BJ (cell line): Measurements from ENCODE around the gene SMIM27. TPM values are rescaled to one million over a fixed set of nuclear protein-coding genes. Genes with fewer than 3 reads are reported as not detected.

Experiments
- CTCF ChIA-PET: fragments of 350-600 bp; formaldehyde crosslinking; extraction: SDS; loops from one replicate; lab custom pipeline; 2021; ENCODE audit warnings: antibody characterized with exemption, inconsistent platforms; lab: Yijun Ruan, JAX
- POLR2A ChIA-PET: fragments of 300-600 bp; sonication (Branson Sonifier 250); formaldehyde crosslinking; extraction: SDS; loops from one replicate; lab custom pipeline; 2021; ENCODE audit warnings: antibody characterized with exemption; lab: Charles Lee
- DNase-seq: peaks from one replicate; pipeline ENCODE4 v3.0.0-alpha.2; 2011; ENCODE audit warnings: low read depth
- H3K27me3 ChIP-seq: 2 replicates; pipeline ENCODE4 v1.6.0; 2011; ENCODE audit warnings: low read length; ENCODE audit not compliant: control insufficient read depth, insufficient read depth
- H3K36me3 ChIP-seq: 2 replicates; pipeline ENCODE4 v1.5.1; 2011; ENCODE audit warnings: low read length; ENCODE audit not compliant: control insufficient read depth, insufficient read depth
- H3K4me3 ChIP-seq: 2 replicates; pipeline ENCODE4 v1.5.1; 2011; ENCODE audit warnings: low read depth, mild to moderate bottlenecking, control low read depth, low read length
- CTCF ChIP-seq: IDR thresholded peaks from 2 replicates; pipeline ENCODE4 v1.5.1; 2011; ENCODE audit warnings: low read depth, mild to moderate bottlenecking, control low read depth, inconsistent platforms, low read length, moderate library complexity; ENCODE audit not compliant: insufficient read depth
- polyA plus RNA-seq: library from polyadenylated mRNA; depleted of rRNA; stranded (reverse); fragments of >200 nt; gene quantifications from 2 replicates; pipeline ENCODE4 v1.2.3, GENCODE V29; 2011

Gene SMIM27
- polyA plus RNA-seq, 1 experiment = 7.6 TPM

- DNase-seq = no peak
- Histone ChIP-seq H3K36me3 (peaks cover 2% of the 10 kb centered on the region; the same call in 1 of the 2 replicates), H3K4me3 (no peak overlapping the region), H3K27me3 (no peaks in the 10 kb centered on the region)
- no peak for TF ChIP-seq CTCF
- POLR2A ChIA-PET = no interaction called here
- CTCF ChIA-PET = interaction anchor here (0.7 to 13.3 kb wide), 3 partner anchors 9 to 198 kb away, joined by 3 to 492 read pairs (median 39); partner anchors contain the start of gene ACO1
Observed at GRCh38 chr9:32574858-32575257, 22.7 kb downstream of the SMIM27 start.

- ChIA-PET CTCF (interaction anchor here (3.3 to 13.3 kb wide), 3 partner anchors 11 to 200 kb away, joined by 15 to 492 read pairs (median 50); no protein-coding TSS in a partner anchor), POLR2A (no interaction called here)
- DNase-seq = no peak
- no peak for TF ChIP-seq CTCF
- Histone ChIP-seq H3K4me3 (no peak overlapping the region), H3K36me3 (no peaks in the 10 kb centered on the region), H3K27me3 (no peaks in the 10 kb centered on the region)
Observed at GRCh38 chr9:32577316-32577715, 25.2 kb downstream of the SMIM27 start.

GRCh38 chr9:32578976-32579375 lies 26.8 kb downstream of the SMIM27 start:
- no peak overlapping the region for H3K4me3 ChIP-seq
- no peak for TF ChIP-seq CTCF
- H3K36me3 ChIP-seq = no peaks in the 10 kb centered on the region
- no peaks in the 10 kb centered on the region for H3K27me3 ChIP-seq
- POLR2A ChIA-PET = interaction anchor here (1.2 kb wide), 1 partner anchor 200 kb away, joined by 3 read pairs; no protein-coding TSS in a partner anchor
- no peak for DNase-seq
- CTCF ChIA-PET = interaction anchor here (0.7 to 13.3 kb wide), 19 partner anchors 11 to 447 kb away, joined by 3 to 492 read pairs (median 6); partner anchors contain the start of genes ACO1 and DNAJA1

- CTCF ChIA-PET = interaction anchor here (0.7 to 13.3 kb wide), 33 partner anchors 10 to 446 kb away, joined by 3 to 492 read pairs (median 4); partner anchors contain the start of genes ACO1, DNAJA1 and RIGI
Observed at GRCh38 chr9:32579706-32580331, 27.7 kb downstream of the SMIM27 start.

More at GRCh38 chr9:32579706-32580331, 27.7 kb downstream of the SMIM27 start:
- TF ChIP-seq CTCF = peak; percentile 95
- Histone ChIP-seq H3K4me3 (no peak overlapping the region), H3K36me3 (no peaks in the 10 kb centered on the region), H3K27me3 (no peaks in the 10 kb centered on the region)
- DNase-seq = no peak
- POLR2A ChIA-PET = no interaction called here
